ENCODE results near the gene SLC1A1.

The SLC1A1 gene

GRCh38 chr9:4553951-4554381 is 63.7 kb downstream of the SLC1A1 start:
- no peak for TF ChIP-seq TAF1 (IDR thresholded peaks at IDR 0.05; ENCODE audit: borderline replicate concordance, insufficient read depth, low read length)
- no peak for TF ChIP-seq POLR2AphosphoS5 (IDR thresholded peaks at IDR 0.05; ENCODE audit: low read depth, low read length)
- TF ChIP-seq FOXP2 (optimal IDR thresholded peaks at IDR 0.05; ENCODE audit: borderline replicate concordance, extremely low read depth, extremely low read length, insufficient read depth) = no peak
- TF ChIP-seq, protein P1, sequence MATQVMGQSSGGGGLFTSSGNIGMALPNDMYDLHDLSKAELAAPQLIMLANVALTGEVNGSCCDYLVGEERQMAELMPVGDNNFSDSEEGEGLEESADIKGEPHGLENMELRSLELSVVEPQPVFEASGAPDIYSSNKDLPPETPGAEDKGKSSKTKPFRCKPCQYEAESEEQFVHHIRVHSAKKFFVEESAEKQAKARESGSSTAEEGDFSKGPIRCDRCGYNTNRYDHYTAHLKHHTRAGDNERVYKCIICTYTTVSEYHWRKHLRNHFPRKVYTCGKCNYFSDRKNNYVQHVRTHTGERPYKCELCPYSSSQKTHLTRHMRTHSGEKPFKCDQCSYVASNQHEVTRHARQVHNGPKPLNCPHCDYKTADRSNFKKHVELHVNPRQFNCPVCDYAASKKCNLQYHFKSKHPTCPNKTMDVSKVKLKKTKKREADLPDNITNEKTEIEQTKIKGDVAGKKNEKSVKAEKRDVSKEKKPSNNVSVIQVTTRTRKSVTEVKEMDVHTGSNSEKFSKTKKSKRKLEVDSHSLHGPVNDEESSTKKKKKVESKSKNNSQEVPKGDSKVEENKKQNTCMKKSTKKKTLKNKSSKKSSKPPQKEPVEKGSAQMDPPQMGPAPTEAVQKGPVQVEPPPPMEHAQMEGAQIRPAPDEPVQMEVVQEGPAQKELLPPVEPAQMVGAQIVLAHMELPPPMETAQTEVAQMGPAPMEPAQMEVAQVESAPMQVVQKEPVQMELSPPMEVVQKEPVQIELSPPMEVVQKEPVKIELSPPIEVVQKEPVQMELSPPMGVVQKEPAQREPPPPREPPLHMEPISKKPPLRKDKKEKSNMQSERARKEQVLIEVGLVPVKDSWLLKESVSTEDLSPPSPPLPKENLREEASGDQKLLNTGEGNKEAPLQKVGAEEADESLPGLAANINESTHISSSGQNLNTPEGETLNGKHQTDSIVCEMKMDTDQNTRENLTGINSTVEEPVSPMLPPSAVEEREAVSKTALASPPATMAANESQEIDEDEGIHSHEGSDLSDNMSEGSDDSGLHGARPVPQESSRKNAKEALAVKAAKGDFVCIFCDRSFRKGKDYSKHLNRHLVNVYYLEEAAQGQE (IDR thresholded peaks at IDR 0.05; ENCODE audit: insufficient read depth in 1 of 2, low read depth in 2 of 2, low read length in 2 of 2) = no peak
- TF ChIP-seq SIN3A (IDR thresholded peaks at IDR 0.05; ENCODE audit: borderline replicate concordance, insufficient read depth, low read length) = no peak

DNA sequence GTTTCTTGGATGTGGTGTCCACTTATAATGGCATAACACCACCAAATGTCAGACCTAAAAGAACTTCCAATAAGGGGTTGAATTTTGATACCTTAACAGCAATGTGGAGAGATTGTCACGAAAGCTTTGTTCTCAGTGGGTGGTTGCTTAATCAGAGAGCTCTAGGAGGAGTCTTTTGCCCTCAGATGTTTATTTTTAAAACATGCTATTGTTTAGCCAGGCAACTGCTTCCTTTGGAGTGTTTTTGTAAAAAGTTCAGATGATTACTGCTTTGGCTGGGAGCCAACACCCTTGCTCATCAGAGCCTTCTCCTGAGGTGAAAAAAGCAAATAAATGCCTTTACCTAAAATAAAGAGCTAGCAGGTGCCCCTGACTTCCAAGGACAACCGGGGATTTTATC is 65.0 kb downstream of the SLC1A1 start:
- TF ChIP-seq SIN3A (IDR thresholded peaks at IDR 0.05; ENCODE audit: borderline replicate concordance, insufficient read depth, low read length) = no peak
- no peak for TF ChIP-seq FOXP2 (optimal IDR thresholded peaks at IDR 0.05; ENCODE audit: borderline replicate concordance, extremely low read depth, extremely low read length, insufficient read depth)
- TF ChIP-seq, protein P1 (IDR thresholded peaks at IDR 0.05; ENCODE audit: insufficient read depth in 1 of 2, low read depth in 2 of 2, low read length in 2 of 2) = no peak
- no peak for TF ChIP-seq TAF1 (IDR thresholded peaks at IDR 0.05; ENCODE audit: borderline replicate concordance, insufficient read depth, low read length)
- TF ChIP-seq POLR2AphosphoS5 (IDR thresholded peaks at IDR 0.05; ENCODE audit: low read depth, low read length) = no peak

- TF ChIP-seq SIN3A (IDR thresholded peaks at IDR 0.05; ENCODE audit: borderline replicate concordance, insufficient read depth, low read length) (no peak), POLR2AphosphoS5 (IDR thresholded peaks at IDR 0.05; ENCODE audit: low read depth, low read length) (no peak)
These were observed 68.2 kb downstream of the SLC1A1 start for GRCh38 chr9:4558371-4558998.

- TF ChIP-seq SIN3A (IDR thresholded peaks at IDR 0.05; ENCODE audit: borderline replicate concordance, insufficient read depth, low read length) (no peak), FOXP2 (optimal IDR thresholded peaks at IDR 0.05; ENCODE audit: borderline replicate concordance, extremely low read depth, extremely low read length, insufficient read depth) (no peak), TAF1 (IDR thresholded peaks at IDR 0.05; ENCODE audit: borderline replicate concordance, insufficient read depth, low read length) (no peak), POLR2AphosphoS5 (IDR thresholded peaks at IDR 0.05; ENCODE audit: low read depth, low read length) (no peak)
- TF ChIP-seq, protein P1 (IDR thresholded peaks at IDR 0.05; ENCODE audit: insufficient read depth in 1 of 2, low read depth in 2 of 2, low read length in 2 of 2) = no peak
These were observed 69.3 kb downstream of the SLC1A1 start for GRCh38 chr9:4559261-4560182.

DNA sequence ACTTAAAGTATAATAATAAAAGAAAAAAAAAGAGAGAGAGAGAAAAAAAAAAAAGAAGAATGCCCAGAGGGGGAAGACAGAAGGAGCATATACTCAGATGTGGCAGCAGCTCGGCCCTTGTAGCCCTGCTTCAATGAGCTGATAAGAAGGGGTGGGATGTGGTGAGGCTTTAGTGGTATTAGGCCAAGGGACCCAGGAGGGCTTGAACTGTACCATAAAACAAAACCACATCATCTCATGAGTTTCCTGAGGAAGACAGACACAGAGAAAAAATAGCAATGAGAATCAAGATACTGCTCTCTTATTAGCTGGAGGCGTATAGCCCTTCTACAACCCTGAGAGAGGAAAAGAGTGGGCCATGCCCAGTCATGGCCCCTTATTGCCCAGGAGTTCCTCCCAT is 72.8 kb downstream of the SLC1A1 start:
- TF ChIP-seq POLR2AphosphoS5 (IDR thresholded peaks at IDR 0.05; ENCODE audit: low read depth, low read length) (no peak), SIN3A (IDR thresholded peaks at IDR 0.05; ENCODE audit: borderline replicate concordance, insufficient read depth, low read length) (no peak), TAF1 (IDR thresholded peaks at IDR 0.05; ENCODE audit: borderline replicate concordance, insufficient read depth, low read length) (no peak), FOXP2 (optimal IDR thresholded peaks at IDR 0.05; ENCODE audit: borderline replicate concordance, extremely low read depth, extremely low read length, insufficient read depth) (no peak)
- TF ChIP-seq, protein P1 (IDR thresholded peaks at IDR 0.05; ENCODE audit: insufficient read depth in 1 of 2, low read depth in 2 of 2, low read length in 2 of 2) = no peak

Measured in PFSK-1 (cell line).